SK-N-MC (cell line): ENCODE results near the gene PNLIPRP1.

Source experiments
- EZH2 ChIP-seq: fragments of 200-600 bp; sonication (generic); IDR thresholded peaks from one replicate; pipeline ENCODE4 v1.6.1; 2017; ENCODE audit warnings: antibody characterized with exemption
- FOXP2 ChIP-seq: optimal IDR thresholded peaks from 2 replicates; pipeline ENCODE3; 2011; ENCODE audit warnings: mild to moderate bottlenecking, moderate library complexity; ENCODE audit not compliant: insufficient read depth; ENCODE audit errors: extremely low read length, control extremely low read depth
- POLR2AphosphoS5 ChIP-seq: IDR thresholded peaks from 2 replicates; pipeline ENCODE4 v1.6.1; 2012; ENCODE audit warnings: mild to moderate bottlenecking, low read depth, low read length, borderline replicate concordance

DNA sequence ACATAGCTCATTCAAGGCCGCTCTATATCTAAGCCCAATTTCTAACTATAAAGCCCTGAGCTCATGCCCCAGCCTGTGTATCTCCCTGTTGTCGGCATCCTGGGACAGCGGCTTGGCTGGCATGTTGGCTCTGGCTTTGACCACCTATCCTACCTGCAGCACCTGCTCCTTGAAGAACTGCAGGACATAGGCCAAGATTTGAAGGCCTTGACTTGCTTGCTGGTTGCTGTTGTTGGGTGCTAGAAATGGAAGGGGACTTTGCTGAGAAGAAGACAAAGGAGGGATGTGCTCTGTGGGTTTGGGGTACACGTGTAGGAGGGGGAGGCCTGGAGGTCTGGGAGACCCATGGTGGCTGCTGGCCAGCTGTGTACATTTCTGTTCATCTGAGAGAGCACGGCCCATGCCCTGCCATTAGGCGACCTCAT is 41.1 kb downstream of the PNLIPRP1 start:
- TF ChIP-seq EZH2 (no peak), POLR2AphosphoS5 (no peak), FOXP2 (no peak)
